ENCODE results near the gene HCN3.

Gene HCN3

GRCh38 chr1:155241841-155242264, 35.4 kb upstream of the HCN3 start:
- TF ChIP-seq REST (IDR thresholded peaks at IDR 0.05; ENCODE audit: insufficient read depth in 1 of 2, low read depth in 2 of 2, low read length in 2 of 2) (peak; percentile 50 to 74; a peak in 3 of 4 replicates), TAF1 (IDR thresholded peaks at IDR 0.05; ENCODE audit: borderline replicate concordance, insufficient read depth, low read length) (no peak)

DNA sequence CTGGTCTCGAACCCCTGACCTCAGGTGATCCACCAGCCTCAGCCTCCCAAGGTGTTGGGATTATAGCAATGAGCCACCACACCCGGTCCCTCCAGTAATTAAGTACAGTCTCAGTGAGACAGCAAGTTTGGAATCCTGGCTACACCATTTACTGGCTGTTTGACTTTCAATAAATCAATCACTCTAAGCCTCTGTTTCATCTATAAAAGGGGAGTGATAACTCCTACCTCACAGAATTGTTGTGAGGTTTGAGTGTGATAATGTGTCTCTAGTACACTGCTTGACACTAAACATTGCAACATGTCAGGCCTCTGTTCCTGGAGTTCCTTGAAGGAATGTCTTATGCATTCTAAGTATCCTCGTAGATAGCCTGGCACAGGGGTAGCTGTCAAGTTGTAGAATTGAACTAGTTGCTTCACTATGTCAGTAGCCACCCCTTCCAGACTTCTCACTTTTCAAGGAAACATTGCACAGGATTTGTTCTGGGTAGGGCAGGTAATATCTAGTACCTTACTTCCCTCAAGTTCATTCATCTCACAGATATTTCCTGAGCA, 34.4 kb upstream of the HCN3 start:
- no peak for TF ChIP-seq REST (IDR thresholded peaks at IDR 0.05; ENCODE audit: insufficient read depth in 1 of 2, low read depth in 2 of 2, low read length in 2 of 2)
- TF ChIP-seq SIN3A (IDR thresholded peaks at IDR 0.05; ENCODE audit: borderline replicate concordance, insufficient read depth, low read length), result no peak
- TF ChIP-seq TAF1 (IDR thresholded peaks at IDR 0.05; ENCODE audit: borderline replicate concordance, insufficient read depth, low read length), result no peak
- TF ChIP-seq POLR2AphosphoS5 (IDR thresholded peaks at IDR 0.05; ENCODE audit: low read depth, low read length), result no peak
- no peak for TF ChIP-seq FOXP2 (optimal IDR thresholded peaks at IDR 0.05; ENCODE audit: borderline replicate concordance, extremely low read depth, extremely low read length, insufficient read depth)

- TF ChIP-seq REST (IDR thresholded peaks at IDR 0.05; ENCODE audit: insufficient read depth in 1 of 2, low read depth in 2 of 2, low read length in 2 of 2), result peak; percentile 45 to 53; a peak in 2 of 4 replicates
- peak; percentile 87; the same call in 1 of the 2 replicates for TF ChIP-seq TAF1 (IDR thresholded peaks at IDR 0.05; ENCODE audit: borderline replicate concordance, insufficient read depth, low read length)
- peak; percentile 62; the same call in 1 of the 2 replicates for TF ChIP-seq SIN3A (IDR thresholded peaks at IDR 0.05; ENCODE audit: borderline replicate concordance, insufficient read depth, low read length)
- TF ChIP-seq POLR2AphosphoS5 (IDR thresholded peaks at IDR 0.05; ENCODE audit: low read depth, low read length), result peak; percentile 99
- TF ChIP-seq FOXP2 (optimal IDR thresholded peaks at IDR 0.05; ENCODE audit: borderline replicate concordance, extremely low read depth, extremely low read length, insufficient read depth), result peak; percentile 41
These were observed 32.7 kb upstream of the HCN3 start for GRCh38 chr1:155244368-155245162.

DNA sequence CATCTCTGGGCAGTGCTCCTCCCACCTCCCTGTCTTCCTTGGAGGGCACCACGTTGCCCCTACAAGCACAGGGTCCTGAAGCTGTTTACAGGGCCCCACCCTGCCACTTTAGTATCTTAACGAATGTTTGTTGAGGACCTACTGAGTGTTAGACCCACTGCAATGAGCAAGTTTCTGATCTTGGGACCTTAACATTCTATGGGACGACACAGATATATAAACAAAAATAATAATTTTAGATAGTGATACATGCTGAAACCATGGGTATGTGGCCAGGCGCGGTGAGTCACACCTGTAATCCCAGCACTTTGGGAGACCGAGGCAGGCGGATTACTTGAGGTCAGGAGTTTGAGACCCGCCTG, 32.1 kb upstream of the HCN3 start:
- TF ChIP-seq SIN3A (IDR thresholded peaks at IDR 0.05; ENCODE audit: borderline replicate concordance, insufficient read depth, low read length), result no peak
- TF ChIP-seq REST (IDR thresholded peaks at IDR 0.05; ENCODE audit: insufficient read depth in 1 of 2, low read depth in 2 of 2, low read length in 2 of 2), result no peak
- no peak for TF ChIP-seq TAF1 (IDR thresholded peaks at IDR 0.05; ENCODE audit: borderline replicate concordance, insufficient read depth, low read length)
